ENCODE results near the gene PCGF5. TPM values are rescaled to one million over a fixed set of nuclear protein-coding genes. Genes with fewer than 3 reads are reported as not detected.

The PCGF5 gene
- total RNA-seq, 2 donors from 2014 or later: 69.0 to 69.5 TPM

DNA sequence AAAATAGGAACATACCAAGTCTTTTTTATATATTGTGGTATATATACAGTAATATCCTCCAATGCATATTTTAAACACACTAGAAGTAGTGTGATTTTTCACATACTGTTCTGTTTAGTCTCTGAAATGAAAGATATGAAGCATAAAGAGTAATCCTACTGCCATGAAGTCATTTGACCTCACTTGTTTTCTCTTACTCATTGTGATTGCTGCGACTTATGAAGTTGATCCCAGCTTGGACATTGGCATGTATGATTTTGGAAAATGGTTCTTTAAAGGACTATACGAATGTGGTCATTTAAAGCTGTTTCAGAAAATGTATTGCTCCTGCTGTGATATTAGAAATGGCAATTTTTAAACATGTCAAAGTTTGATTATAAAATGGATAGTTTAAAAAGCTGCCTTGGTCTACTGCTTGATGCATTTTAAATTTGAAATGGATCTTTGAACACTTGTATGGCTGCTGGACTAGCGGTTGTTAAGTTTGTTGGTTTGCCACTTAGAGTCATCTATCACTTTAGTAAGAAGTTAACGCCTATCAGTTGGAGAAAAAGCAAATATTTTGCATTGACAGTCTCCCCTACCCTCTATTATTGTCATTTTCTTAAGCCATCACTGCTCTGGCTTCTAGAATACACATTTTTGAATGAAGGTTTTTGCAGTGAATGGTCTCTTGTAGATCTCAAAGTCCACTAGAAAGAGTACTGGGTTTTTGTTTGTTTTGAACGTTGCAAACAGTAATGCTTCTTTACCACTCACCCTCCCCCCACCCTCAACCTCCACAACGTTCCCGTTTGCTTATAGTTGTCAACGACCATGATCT lies 881 bp upstream of the PCGF5 start:
- Mint-ChIP-seq H3K36me3 (ENCODE audit: insufficient read depth in 2 of 2) (peaks cover 6 to 15% of the 10 kb centered on the region in 2 donors), H3K27me3 (ENCODE audit: low read depth) (no peaks in the 10 kb centered on the region), H3K9me3 (no peaks in the 10 kb centered on the region), H3K27ac (peak overlapping the region; percentile 87), H3K4me3 (peak overlapping the region; percentile 73 to 86), H3K4me1 (ENCODE audit: low read depth) (peaks cover 50% of the 10 kb centered on the region)
- DNase-seq: no peak
- ATAC-seq (replicated peaks in 1 of 2): no peak

DNA sequence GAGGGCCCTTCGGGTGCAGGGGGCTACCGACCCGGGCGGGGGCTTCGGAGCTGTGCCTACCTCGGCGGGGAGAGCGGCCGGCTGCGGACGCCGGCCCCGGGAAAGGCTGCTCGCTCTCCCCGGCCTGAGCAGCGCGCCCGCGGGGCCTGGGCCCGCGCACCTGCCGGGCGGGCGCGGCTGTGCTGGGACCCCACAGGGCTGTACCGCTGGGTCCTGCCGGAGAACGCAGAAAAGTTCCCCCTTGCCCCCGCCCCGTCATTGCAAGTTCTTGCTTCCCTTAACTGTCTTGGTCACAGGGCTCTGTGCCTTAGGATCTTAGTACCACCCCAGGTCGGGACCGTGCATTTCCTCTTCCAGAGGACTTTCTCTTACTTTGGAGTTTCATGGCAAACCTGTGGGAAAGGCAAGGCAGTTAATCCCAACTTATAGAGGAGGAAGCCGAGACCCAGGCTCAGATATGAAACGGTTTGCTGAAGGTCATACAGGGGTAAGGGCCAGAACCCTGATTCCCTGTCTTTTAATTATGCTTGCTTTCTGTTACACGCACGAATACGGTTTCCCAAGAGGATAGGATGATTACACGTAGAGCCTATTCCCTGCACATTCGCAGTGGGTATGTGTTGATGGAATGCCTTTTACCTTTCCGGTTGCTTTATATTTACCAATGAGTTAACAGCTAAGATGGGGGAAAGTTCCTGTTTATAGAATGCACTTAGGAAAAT lies 652 bp downstream of the PCGF5 start:
- Mint-ChIP-seq H3K4me3 (peak overlapping the region; percentile 83 to 86), H3K4me1 (ENCODE audit: low read depth) (peaks cover 52% of the 10 kb centered on the region), H3K9me3 (no peaks in the 10 kb centered on the region), H3K27me3 (ENCODE audit: low read depth) (no peaks in the 10 kb centered on the region), H3K27ac (peak overlapping the region; percentile 72), H3K36me3 (ENCODE audit: insufficient read depth in 2 of 2) (peaks cover 6 to 15% of the 10 kb centered on the region in 2 donors)
- peak in 1 of 2 donors; percentile 28 for DNase-seq
- ATAC-seq (replicated peaks in 1 of 2): peak; percentile 28 to 41

DNA sequence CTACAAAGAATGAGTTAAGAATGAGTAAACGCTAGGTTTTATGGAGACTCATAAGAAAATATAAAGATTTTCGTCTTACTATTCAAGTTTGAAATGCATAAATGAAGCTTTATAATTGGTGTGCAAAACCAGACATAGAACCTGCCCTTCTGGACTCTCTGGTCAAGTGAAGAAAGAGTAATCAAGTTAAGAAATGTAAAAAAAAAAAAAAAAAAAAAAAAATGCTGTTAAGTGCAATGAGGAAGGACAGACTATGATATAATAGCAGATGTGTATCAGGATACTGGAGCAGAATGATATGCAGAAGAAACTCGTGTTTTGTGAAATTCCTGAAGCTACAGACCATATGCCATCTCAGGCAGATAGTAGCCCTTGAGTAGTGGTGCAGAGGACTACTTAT lies 5.6 kb downstream of the PCGF5 start:
- Mint-ChIP-seq H3K4me1 (ENCODE audit: low read depth) (peaks cover 61% of the 10 kb centered on the region), H3K27me3 (ENCODE audit: low read depth) (no peaks in the 10 kb centered on the region), H3K27ac (no peak overlapping the region), H3K36me3 (ENCODE audit: insufficient read depth in 2 of 2) (peaks cover 11 to 21% of the 10 kb centered on the region in 2 donors), H3K9me3 (no peaks in the 10 kb centered on the region), H3K4me3 (no peak overlapping the region)
- ATAC-seq (replicated peaks in 1 of 2) (no peak), DNase-seq (no peak)

DNA sequence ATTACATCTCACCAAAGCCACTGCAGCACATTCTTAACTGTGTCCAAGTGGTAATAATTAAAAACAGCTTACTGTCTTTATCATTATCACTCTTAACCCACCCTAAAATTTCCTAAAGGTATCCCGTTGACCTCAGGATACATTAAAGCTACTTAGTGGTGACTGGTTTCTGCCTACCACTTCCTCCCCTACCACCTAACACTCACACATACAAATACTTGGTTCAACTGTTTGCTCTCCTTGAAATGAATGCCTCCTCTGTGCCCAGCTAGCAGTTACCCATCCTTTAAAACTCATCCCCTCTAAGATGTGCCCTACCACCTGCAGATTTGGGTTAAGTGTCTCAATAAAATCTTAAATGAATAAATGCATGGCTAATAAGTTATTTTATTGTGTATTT lies 7.1 kb downstream of the PCGF5 start:
- peak overlapping the region in 1 of 2 donors; percentile 38 for H3K4me3 Mint-ChIP-seq
- ATAC-seq (replicated peaks in 1 of 2): peak in 1 of 2 donors; percentile 43
- DNase-seq: no peak
- H3K27ac Mint-ChIP-seq: peak overlapping the region; percentile 89
- H3K36me3 Mint-ChIP-seq (ENCODE audit: insufficient read depth in 2 of 2): peaks cover 7 to 18% of the 10 kb centered on the region in 2 donors
- no peaks in the 10 kb centered on the region for H3K9me3 Mint-ChIP-seq
- H3K4me1 Mint-ChIP-seq (ENCODE audit: low read depth): peaks cover 46% of the 10 kb centered on the region
- H3K27me3 Mint-ChIP-seq (ENCODE audit: low read depth): no peaks in the 10 kb centered on the region

DNA sequence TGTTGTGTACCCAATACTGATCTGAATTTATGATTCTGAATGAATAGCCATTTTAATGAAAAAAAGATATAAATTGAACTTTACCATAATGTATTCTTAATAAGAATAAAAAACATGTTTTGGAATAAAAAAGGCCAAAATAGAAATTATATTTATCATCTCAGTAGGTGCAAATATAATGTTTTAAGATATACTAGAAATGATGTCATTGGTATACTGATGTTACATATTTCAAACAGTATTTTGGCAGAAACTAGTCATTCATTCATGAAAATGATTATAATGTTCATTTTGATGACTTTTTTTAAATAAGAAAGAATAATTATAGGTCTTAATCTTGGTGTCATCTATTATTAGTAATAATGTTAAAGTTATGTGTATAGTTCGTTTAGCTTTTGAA lies 9.2 kb downstream of the PCGF5 start:
- Mint-ChIP-seq H3K4me1 (ENCODE audit: low read depth) (peaks cover 29% of the 10 kb centered on the region), H3K9me3 (no peaks in the 10 kb centered on the region), H3K27ac (no peak overlapping the region), H3K4me3 (no peak overlapping the region), H3K36me3 (ENCODE audit: insufficient read depth in 2 of 2) (peaks cover 5% of the 10 kb centered on the region in 2 donors), H3K27me3 (ENCODE audit: low read depth) (no peaks in the 10 kb centered on the region)
- no peak for ATAC-seq (replicated peaks in 1 of 2)
- DNase-seq: no peak

DNA sequence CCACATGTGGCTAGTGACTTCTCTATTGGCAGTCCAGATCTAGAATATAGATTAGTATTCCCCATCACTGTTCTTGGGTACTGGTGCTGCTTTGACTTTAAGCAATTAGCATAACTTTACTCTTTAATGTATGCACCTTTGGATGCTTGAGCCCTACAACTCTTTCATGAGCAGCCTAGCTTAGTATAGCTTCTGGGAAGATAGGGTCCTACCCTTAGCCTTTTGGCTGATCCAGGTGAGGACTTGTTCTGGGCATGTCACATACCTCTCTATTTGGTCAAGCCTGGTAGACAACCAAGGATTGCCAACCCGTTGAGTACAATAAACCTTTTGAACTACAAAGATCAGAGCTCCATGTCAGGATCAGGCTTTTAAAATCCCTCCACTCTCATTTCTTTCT lies 17.7 kb downstream of the PCGF5 start:
- H3K4me3 Mint-ChIP-seq: no peak overlapping the region
- no peak for ATAC-seq (replicated peaks in 1 of 2)
- H3K27me3 Mint-ChIP-seq (ENCODE audit: low read depth): no peaks in the 10 kb centered on the region
- H3K27ac Mint-ChIP-seq: peak overlapping the region; percentile 87
- no peaks in the 10 kb centered on the region for H3K9me3 Mint-ChIP-seq
- no peak for DNase-seq
- peaks cover 2 to 3% of the 10 kb centered on the region in 2 donors for H3K36me3 Mint-ChIP-seq (ENCODE audit: insufficient read depth in 2 of 2)
- H3K4me1 Mint-ChIP-seq (ENCODE audit: low read depth): peaks cover 6% of the 10 kb centered on the region

DNA sequence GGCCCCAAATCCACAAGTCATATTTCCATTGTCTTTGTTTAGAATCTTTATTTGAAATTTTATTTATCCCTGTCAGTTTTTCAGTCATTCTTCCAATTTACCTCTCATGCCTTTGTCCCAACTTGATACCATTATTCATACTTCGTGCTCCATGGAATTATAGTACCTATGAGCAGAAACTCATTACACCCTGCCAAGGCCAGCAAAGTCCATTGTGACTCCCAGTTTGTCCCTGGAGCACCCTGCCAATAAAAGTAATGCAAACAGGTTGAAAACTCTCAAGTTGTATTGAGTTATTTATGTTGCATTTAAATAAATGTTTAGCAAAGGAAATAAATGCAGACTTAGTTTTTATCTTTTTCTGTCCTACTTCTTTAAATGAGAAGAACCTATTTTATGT lies 19.3 kb downstream of the PCGF5 start:
- no peak overlapping the region for H3K27ac Mint-ChIP-seq
- H3K27me3 Mint-ChIP-seq (ENCODE audit: low read depth): no peaks in the 10 kb centered on the region
- DNase-seq (no peak), ATAC-seq (replicated peaks in 1 of 2) (no peak)
- peaks cover 6% of the 10 kb centered on the region for H3K4me1 Mint-ChIP-seq (ENCODE audit: low read depth)
- H3K36me3 Mint-ChIP-seq (ENCODE audit: insufficient read depth in 2 of 2): peaks cover 2 to 3% of the 10 kb centered on the region in 2 donors
- H3K9me3 Mint-ChIP-seq: no peaks in the 10 kb centered on the region
- no peak overlapping the region for H3K4me3 Mint-ChIP-seq

DNA sequence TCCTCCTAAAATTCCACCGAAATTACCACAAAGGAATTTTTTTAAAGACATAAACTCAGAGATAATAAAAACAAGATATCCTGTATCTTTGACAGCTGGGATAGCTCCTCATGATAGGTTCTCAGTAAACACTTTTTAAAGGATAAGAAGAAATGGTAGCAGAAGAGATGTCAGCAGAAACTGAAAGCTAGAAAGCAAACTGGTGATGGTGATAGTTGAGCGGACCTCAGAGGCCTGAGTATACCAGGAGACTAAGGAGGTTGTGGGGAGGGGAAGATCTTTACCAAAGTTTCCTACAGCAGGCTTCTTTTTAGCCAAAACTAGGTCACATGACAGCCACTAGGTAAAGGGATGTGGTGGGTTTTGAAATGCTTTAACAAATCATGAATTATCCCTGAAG lies 22.5 kb downstream of the PCGF5 start:
- Mint-ChIP-seq H3K27ac (peak overlapping the region; percentile 27), H3K27me3 (ENCODE audit: low read depth) (no peaks in the 10 kb centered on the region), H3K36me3 (ENCODE audit: insufficient read depth in 2 of 2) (peaks cover 0 to 2% of the 10 kb centered on the region in 2 donors), H3K9me3 (no peaks in the 10 kb centered on the region), H3K4me3 (no peak overlapping the region), H3K4me1 (ENCODE audit: low read depth) (peaks cover 6% of the 10 kb centered on the region)
- DNase-seq (no peak), ATAC-seq (replicated peaks in 1 of 2) (peak in 1 of 2 donors; percentile 44)

DNA sequence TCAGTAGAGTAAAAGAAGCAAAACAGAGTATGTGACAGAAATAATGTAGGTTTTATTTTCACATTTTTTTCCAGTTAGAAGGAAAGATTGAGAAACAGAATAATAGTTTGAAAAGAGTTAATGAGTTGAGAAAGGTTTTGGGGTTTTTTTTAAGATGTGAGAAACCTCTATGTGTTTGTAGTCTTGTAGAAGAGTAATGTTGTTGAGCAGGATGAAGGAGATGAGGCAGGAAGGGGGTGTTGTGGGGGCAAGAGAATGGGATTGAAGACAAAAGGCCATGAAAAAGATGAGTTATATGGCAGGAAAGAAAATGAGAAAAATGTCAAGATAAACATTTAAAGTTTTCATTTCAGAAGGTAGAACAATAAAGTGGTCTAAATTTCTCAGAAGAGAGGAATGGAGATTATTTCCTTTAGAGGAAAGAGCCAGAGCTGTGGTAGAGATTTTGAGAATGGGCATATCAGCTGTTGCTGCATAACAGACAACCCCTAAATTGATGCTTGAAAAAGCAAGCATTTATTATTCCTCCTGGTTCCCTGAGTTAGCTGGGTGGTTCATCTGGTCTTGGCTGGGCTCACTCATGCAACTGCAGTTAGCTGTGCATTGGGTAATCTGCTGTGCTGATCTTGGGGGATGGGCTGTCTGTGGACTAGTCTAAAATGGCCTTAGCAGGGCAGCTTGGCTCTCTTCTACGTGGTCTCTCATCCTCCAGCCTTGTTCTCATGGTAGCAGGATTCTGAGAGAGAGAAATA lies 27.1 kb downstream of the PCGF5 start:
- no peaks in the 10 kb centered on the region for H3K9me3 Mint-ChIP-seq
- H3K27me3 Mint-ChIP-seq (ENCODE audit: low read depth): no peaks in the 10 kb centered on the region
- peaks cover 6% of the 10 kb centered on the region for H3K4me1 Mint-ChIP-seq (ENCODE audit: low read depth)
- H3K4me3 Mint-ChIP-seq: no peak overlapping the region
- peaks cover 0 to 6% of the 10 kb centered on the region in 2 donors for H3K36me3 Mint-ChIP-seq (ENCODE audit: insufficient read depth in 2 of 2)
- H3K27ac Mint-ChIP-seq: no peak overlapping the region
- ATAC-seq (replicated peaks in 1 of 2) (no peak), DNase-seq (no peak)

DNA sequence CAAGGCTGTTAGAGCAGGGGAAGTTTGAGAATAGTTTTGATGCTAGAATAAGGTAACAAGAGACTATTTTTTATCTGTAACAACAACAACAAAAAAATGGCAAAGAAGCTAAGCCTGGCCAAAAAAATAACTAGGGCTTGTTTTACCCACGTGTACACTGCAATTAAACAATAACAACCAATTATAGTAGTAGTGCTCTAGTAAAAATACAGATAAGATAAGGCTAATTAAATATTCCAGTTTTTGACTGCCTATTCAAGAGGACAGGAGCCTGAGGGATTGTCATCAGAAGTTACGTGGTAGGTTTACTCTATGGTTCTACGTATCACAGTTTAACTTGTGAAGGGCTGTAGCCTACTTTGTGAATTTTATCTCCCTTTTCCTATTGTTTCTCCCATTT lies 29.2 kb downstream of the PCGF5 start:
- Mint-ChIP-seq H3K27me3 (ENCODE audit: low read depth) (no peaks in the 10 kb centered on the region), H3K4me1 (ENCODE audit: low read depth) (no peaks in the 10 kb centered on the region), H3K4me3 (no peak overlapping the region), H3K27ac (no peak overlapping the region), H3K36me3 (ENCODE audit: insufficient read depth in 2 of 2) (peaks cover 7 to 23% of the 10 kb centered on the region in 2 donors), H3K9me3 (no peaks in the 10 kb centered on the region)
- ATAC-seq (replicated peaks in 1 of 2) (no peak), DNase-seq (no peak)

DNA sequence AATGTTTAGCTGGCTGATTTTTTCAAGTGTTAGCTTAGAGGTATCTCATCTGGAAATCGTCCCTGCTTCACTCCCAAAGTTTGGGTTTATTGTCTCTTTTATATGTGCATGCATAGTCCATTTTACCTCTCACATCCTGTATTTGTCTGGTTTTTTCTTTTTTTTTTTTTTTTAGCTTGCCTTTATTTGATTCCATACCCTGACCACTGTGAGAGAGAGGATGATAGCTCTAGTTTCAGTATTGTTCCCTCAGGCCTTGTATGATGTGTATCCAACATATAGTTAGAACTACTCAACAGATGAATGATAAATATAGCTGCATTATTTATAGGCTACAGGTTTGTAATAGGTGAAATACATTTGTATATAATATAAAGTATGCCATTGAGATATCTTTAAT lies 29.9 kb downstream of the PCGF5 start:
- no peaks in the 10 kb centered on the region for H3K4me1 Mint-ChIP-seq (ENCODE audit: low read depth)
- H3K27ac Mint-ChIP-seq: no peak overlapping the region
- no peak for ATAC-seq (replicated peaks in 1 of 2)
- no peak overlapping the region for H3K4me3 Mint-ChIP-seq
- no peaks in the 10 kb centered on the region for H3K27me3 Mint-ChIP-seq (ENCODE audit: low read depth)
- H3K36me3 Mint-ChIP-seq (ENCODE audit: insufficient read depth in 2 of 2): peaks cover 7 to 26% of the 10 kb centered on the region in 2 donors
- H3K9me3 Mint-ChIP-seq: no peaks in the 10 kb centered on the region
- no peak for DNase-seq

DNA sequence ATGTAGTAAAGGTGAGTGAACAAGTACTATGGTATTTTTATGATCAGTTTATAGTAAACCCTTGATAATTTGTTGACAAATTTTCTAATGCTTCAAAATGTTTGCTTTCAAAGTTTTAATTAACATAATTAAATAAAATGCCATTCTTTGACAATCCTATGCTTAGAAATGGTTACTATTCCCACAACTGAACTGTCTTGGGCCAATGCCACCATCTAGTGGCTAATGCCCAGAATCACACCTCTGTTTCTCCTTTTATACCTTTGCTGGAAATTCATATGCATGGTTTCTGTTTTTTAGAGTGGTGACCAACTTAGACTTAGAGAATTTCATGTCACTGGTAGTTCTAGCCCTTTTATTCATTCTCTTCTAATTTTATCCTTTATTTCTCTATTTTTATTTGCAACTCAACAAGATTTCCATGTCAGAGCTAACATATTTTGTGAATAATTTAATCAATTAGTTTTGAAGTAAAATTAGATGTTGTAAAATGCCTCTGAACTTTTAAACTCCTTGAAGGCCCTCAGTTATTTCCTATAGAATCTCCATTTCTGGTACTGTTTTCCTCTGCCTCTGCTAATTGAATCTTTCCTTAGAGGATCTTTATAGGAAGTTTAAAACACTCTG lies 31.1 kb downstream of the PCGF5 start:
- Mint-ChIP-seq H3K4me3 (no peak overlapping the region), H3K9me3 (no peaks in the 10 kb centered on the region), H3K27ac (no peak overlapping the region), H3K4me1 (ENCODE audit: low read depth) (no peaks in the 10 kb centered on the region), H3K36me3 (ENCODE audit: insufficient read depth in 2 of 2) (peaks cover 8 to 30% of the 10 kb centered on the region in 2 donors), H3K27me3 (ENCODE audit: low read depth) (no peaks in the 10 kb centered on the region)
- ATAC-seq (replicated peaks in 1 of 2): peak; percentile 55 to 60
- peak; percentile 35 to 51 for DNase-seq
